HepG2 (cell line): ENCODE results near the gene PMFBP1. TPM values are rescaled to one million over a fixed set of nuclear protein-coding genes. Genes with fewer than 3 reads are reported as not detected.
A peak's percentile ranks its signal among the peaks of the same experiment; 100 is the strongest.

Experiments used
- DPF2 ChIP-seq: sonication (generic); formaldehyde crosslinking; IDR thresholded peaks from 2 replicates; pipeline ENCODE4 v1.4.0; 2020; ENCODE audit warnings: mild to moderate bottlenecking, low read depth, missing genetic modification reagents, borderline replicate concordance
- FLYWCH1 ChIP-seq: sonication (generic); formaldehyde crosslinking; IDR thresholded peaks from 2 replicates; pipeline ENCODE4 v1.8.1; 2023; ENCODE audit warnings: mild to moderate bottlenecking, missing genetic modification reagents
- HNRNPK ChIP-seq: fragments of 200-400 bp; formaldehyde crosslinking; IDR thresholded peaks from 2 replicates; pipeline ENCODE4 v1.6.1; 2018; ENCODE audit warnings: low read length, low read depth, moderate library complexity, mild to moderate bottlenecking; ENCODE audit not compliant: poor library complexity, severe bottlenecking
- NFE2L2 ChIP-seq: fragments of 150-350 bp; IDR thresholded peaks from 2 replicates; pipeline ENCODE4 v1.6.1; 2014; ENCODE audit warnings: low read length
- ZBTB38 ChIP-seq: sonication (generic); formaldehyde crosslinking; IDR thresholded peaks from 2 replicates; pipeline ENCODE4 v1.5.1; 2020; ENCODE audit warnings: mild to moderate bottlenecking, missing genetic modification reagents
- ZKSCAN5 ChIP-seq: sonication (generic); formaldehyde crosslinking; IDR thresholded peaks from 2 replicates; pipeline ENCODE4 v1.5.1; 2020; ENCODE audit warnings: mild to moderate bottlenecking, missing genetic modification reagents
- ZNF432 ChIP-seq: sonication (generic); formaldehyde crosslinking; IDR thresholded peaks from 2 replicates; pipeline ENCODE4 v1.5.0; 2020; ENCODE audit warnings: missing genetic modification reagents, mild to moderate bottlenecking, borderline replicate concordance
- ZNF607 ChIP-seq: sonication (generic); formaldehyde crosslinking; IDR thresholded peaks from 2 replicates; pipeline ENCODE4 v1.5.1; 2020; ENCODE audit warnings: missing genetic modification reagents, mild to moderate bottlenecking, borderline replicate concordance
- ZNF660 ChIP-seq: sonication (generic); formaldehyde crosslinking; IDR thresholded peaks from 2 replicates; pipeline ENCODE4 v1.5.1; 2020; ENCODE audit warnings: mild to moderate bottlenecking, low read depth, missing genetic modification reagents, borderline replicate concordance
- ZSCAN30 ChIP-seq: sonication (generic); formaldehyde crosslinking; IDR thresholded peaks from 2 replicates; pipeline ENCODE4 v1.5.0; 2020; ENCODE audit warnings: mild to moderate bottlenecking, missing genetic modification reagents
- polyA plus RNA-seq, 8 experiments: library from polyadenylated mRNA; depleted of rRNA in 3 of 8; stranded (reverse) in 7 of 8; unstranded in 1 of 8; fragments of >200 nt; fragmentation: Illumina TruSeq in 4 of 8; extraction: Trizol in 4 of 8; gene quantifications; 2 replicates each; pipeline versions ENCODE4 v1.2.1 to v1.2.3, GENCODE V29; 2011 to 2016; ENCODE audit warnings: low read depth in 4 of 8, missing spikeins in 1 of 8, mixed read lengths in 1 of 8; ENCODE audit not compliant: insufficient read depth in 1 of 8
- total RNA-seq, 5 experiments: library from RNA; depleted of rRNA; stranded (reverse); fragments of >200 nt; fragmentation: Illumina TruSeq; extraction: Trizol; gene quantifications; 2 replicates each; pipeline ENCODE4 v1.2.3, GENCODE V29; 2016; ENCODE audit warnings: low read depth in 1 of 5
- TF ChIP-seq, protein P1 (sequence below), 2 experiments: sonication (generic) in 1 of 2; formaldehyde crosslinking in 1 of 2; IDR thresholded peaks; 2 replicates each; pipeline versions ENCODE4 v1.5.1 to v1.6.1; 2011 to 2020; ENCODE audit warnings: borderline replicate concordance in 1 of 2, low read depth in 1 of 2, low read length in 1 of 2, mild to moderate bottlenecking in 1 of 2, missing genetic modification reagents in 1 of 2, moderate library complexity in 1 of 2
- TF ChIP-seq, protein P2 (sequence below): sonication (generic); formaldehyde crosslinking; IDR thresholded peaks from 2 replicates; pipeline ENCODE4 v1.4.0; 2020; ENCODE audit warnings: missing genetic modification reagents, borderline replicate concordance
- TF ChIP-seq, protein P3 (sequence below): sonication (generic); formaldehyde crosslinking; conservative IDR thresholded peaks from 2 replicates; pipeline ENCODE4 v1.4.0; 2020; ENCODE audit warnings: missing genetic modification reagents
- TF ChIP-seq, protein P4 (sequence below): sonication (generic); formaldehyde crosslinking; IDR thresholded peaks from 2 replicates; pipeline ENCODE4 v1.8.0; 2023; ENCODE audit warnings: mild to moderate bottlenecking, missing genetic modification reagents
- TF ChIP-seq, protein P5 (sequence below): IDR thresholded peaks from 2 replicates; pipeline ENCODE4 v1.6.1; 2012; ENCODE audit warnings: inconsistent platforms
- TF ChIP-seq, protein P6 (sequence below): sonication (generic); formaldehyde crosslinking; IDR thresholded peaks from 2 replicates; pipeline ENCODE4 v1.4.0; 2020; ENCODE audit warnings: missing genetic modification reagents

The PMFBP1 gene
- total and polyA plus RNA-seq, 2 of the 13 experiments (the other 11 are each of a cell fraction or from before 2014, with no cell fraction given): 1.9 to 3.8 TPM

DNA sequence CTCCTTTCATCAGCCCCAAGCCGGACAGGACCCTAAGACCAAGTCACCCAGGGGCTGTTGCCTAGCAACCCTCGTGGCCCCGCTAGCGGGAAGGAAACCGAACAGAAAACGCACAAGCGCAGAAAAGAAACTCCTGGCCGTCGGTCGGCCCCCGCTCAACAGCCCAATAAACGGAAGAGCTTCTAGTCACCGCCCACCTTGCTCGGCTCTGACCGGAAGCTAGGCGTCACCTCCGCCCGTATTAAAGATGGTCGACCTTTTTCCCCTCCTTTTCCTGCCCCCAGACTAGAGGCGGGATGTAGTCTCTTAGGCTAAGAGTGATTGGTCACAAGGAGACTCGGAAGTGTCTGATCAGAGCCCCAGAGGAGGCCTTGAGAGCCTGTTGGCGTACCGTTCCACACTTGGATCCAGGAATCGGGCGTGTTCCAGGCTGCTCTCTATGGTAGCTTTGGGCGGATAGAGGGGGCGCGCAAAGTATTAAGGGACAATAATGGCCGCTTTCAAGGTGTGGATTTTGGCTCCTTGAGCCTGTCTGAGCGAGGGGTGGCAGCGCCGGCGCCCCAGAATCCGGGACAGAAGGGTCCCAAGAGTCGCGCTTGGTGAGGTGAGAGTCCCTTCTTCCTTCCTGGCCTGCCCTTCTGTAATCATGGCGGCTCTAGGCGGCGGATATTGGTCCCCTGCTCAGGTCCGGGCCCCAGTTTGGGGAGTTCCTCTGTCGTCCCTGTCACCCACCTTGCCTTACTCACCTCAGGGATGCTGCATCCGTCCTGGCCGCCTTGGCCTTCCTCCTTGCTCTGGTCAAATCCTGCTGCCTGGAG, 78.3 kb downstream of the PMFBP1 start, which contains the start of the genes DHX38 and TXNL4B (continued):
- TF ChIP-seq, protein P1, sequence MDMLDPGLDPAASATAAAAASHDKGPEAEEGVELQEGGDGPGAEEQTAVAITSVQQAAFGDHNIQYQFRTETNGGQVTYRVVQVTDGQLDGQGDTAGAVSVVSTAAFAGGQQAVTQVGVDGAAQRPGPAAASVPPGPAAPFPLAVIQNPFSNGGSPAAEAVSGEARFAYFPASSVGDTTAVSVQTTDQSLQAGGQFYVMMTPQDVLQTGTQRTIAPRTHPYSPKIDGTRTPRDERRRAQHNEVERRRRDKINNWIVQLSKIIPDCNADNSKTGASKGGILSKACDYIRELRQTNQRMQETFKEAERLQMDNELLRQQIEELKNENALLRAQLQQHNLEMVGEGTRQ (IDR thresholded peaks at IDR 0.05; ENCODE audit: low read depth, low read length): no peak
- TF ChIP-seq, protein P1 (CRISPR knock-in tag; IDR thresholded peaks at IDR 0.05; ENCODE audit: borderline replicate concordance): 0 out of 2 replicates have a peak, but pooled peaks have one; percentile 36
- TF ChIP-seq ZBTB38: peak; percentile 19; the same call in 1 of the 2 replicates
- TF ChIP-seq, protein P2, sequence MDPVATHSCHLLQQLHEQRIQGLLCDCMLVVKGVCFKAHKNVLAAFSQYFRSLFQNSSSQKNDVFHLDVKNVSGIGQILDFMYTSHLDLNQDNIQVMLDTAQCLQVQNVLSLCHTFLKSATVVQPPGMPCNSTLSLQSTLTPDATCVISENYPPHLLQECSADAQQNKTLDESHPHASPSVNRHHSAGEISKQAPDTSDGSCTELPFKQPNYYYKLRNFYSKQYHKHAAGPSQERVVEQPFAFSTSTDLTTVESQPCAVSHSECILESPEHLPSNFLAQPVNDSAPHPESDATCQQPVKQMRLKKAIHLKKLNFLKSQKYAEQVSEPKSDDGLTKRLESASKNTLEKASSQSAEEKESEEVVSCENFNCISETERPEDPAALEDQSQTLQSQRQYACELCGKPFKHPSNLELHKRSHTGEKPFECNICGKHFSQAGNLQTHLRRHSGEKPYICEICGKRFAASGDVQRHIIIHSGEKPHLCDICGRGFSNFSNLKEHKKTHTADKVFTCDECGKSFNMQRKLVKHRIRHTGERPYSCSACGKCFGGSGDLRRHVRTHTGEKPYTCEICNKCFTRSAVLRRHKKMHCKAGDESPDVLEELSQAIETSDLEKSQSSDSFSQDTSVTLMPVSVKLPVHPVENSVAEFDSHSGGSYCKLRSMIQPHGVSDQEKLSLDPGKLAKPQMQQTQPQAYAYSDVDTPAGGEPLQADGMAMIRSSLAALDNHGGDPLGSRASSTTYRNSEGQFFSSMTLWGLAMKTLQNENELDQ (CRISPR knock-in tag): no peak
- TF ChIP-seq, protein P3, sequence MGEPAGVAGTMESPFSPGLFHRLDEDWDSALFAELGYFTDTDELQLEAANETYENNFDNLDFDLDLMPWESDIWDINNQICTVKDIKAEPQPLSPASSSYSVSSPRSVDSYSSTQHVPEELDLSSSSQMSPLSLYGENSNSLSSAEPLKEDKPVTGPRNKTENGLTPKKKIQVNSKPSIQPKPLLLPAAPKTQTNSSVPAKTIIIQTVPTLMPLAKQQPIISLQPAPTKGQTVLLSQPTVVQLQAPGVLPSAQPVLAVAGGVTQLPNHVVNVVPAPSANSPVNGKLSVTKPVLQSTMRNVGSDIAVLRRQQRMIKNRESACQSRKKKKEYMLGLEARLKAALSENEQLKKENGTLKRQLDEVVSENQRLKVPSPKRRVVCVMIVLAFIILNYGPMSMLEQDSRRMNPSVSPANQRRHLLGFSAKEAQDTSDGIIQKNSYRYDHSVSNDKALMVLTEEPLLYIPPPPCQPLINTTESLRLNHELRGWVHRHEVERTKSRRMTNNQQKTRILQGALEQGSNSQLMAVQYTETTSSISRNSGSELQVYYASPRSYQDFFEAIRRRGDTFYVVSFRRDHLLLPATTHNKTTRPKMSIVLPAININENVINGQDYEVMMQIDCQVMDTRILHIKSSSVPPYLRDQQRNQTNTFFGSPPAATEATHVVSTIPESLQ (CRISPR knock-in tag): no peak
- TF ChIP-seq, protein P4, sequence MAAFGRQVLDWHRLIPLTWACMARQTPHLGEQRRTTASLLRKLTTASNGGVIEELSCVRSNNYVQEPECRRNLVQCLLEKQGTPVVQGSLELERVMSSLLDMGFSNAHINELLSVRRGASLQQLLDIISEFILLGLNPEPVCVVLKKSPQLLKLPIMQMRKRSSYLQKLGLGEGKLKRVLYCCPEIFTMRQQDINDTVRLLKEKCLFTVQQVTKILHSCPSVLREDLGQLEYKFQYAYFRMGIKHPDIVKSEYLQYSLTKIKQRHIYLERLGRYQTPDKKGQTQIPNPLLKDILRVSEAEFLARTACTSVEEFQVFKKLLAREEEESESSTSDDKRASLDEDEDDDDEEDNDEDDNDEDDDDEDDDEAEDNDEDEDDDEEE: peak; percentile 70; the same call in 1 of the 2 replicates
- no peak for TF ChIP-seq ZNF432 (CRISPR knock-in tag)
- TF ChIP-seq, protein P5, sequence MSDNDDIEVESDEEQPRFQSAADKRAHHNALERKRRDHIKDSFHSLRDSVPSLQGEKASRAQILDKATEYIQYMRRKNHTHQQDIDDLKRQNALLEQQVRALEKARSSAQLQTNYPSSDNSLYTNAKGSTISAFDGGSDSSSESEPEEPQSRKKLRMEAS: no peak; the same call in 1 of the 2 replicates
- TF ChIP-seq FLYWCH1: no peak
- TF ChIP-seq DPF2: no peak
- no peak for TF ChIP-seq NFE2L2
- TF ChIP-seq ZNF607 (CRISPR knock-in tag): 0 out of 2 replicates have a peak, but pooled peaks have one; percentile 3
- TF ChIP-seq ZKSCAN5 (CRISPR knock-in tag): no peak
- no peak for TF ChIP-seq ZNF660 (CRISPR knock-in tag)
- TF ChIP-seq HNRNPK: no peak
- TF ChIP-seq, protein P6, sequence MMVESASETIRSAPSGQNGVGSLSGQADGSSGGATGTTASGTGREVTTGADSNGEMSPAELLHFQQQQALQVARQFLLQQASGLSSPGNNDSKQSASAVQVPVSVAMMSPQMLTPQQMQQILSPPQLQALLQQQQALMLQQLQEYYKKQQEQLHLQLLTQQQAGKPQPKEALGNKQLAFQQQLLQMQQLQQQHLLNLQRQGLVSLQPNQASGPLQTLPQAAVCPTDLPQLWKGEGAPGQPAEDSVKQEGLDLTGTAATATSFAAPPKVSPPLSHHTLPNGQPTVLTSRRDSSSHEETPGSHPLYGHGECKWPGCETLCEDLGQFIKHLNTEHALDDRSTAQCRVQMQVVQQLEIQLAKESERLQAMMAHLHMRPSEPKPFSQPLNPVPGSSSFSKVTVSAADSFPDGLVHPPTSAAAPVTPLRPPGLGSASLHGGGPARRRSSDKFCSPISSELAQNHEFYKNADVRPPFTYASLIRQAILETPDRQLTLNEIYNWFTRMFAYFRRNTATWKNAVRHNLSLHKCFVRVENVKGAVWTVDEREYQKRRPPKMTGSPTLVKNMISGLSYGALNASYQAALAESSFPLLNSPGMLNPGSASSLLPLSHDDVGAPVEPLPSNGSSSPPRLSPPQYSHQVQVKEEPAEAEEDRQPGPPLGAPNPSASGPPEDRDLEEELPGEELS (CRISPR knock-in tag): peak; percentile 26
- TF ChIP-seq ZSCAN30 (CRISPR knock-in tag): peak; percentile 76
